GM12878 (cell line): ENCODE results near the gene H2BK1. TPM values are rescaled to one million over a fixed set of nuclear protein-coding genes. Genes with fewer than 3 reads are reported as not detected.

Experiments used
- ATAC-seq: fragments of 200-7000 bp; cut with Tn5 transposase; 3 replicates; pipeline ENCODE4 v1.9.1; 2020; ENCODE audit warnings: mild to moderate bottlenecking, moderate library complexity
- BruUV-seq: library from RNA; stranded (reverse); fragments of 400-500 nt; replicated peaks from 2 replicates; lab custom pipeline; 2021; lab: Mats Ljungman, UMichigan
- CTCF ChIA-PET: fragments of 300-600 bp; sonication (Branson Sonifier 250); formaldehyde crosslinking; extraction: SDS; loops from one replicate; lab custom pipeline; 2021; ENCODE audit warnings: inconsistent platforms; lab: Yijun Ruan, JAX
- POLR2A ChIA-PET: fragments of 350-600 bp; formaldehyde crosslinking; extraction: SDS; loops from one replicate; lab custom pipeline; 2021; ENCODE audit warnings: inconsistent platforms; lab: Charles Lee
- RAD21 ChIA-PET: fragments of 300-600 bp; sonication (Branson Sonifier 250); formaldehyde crosslinking; loops from one replicate; lab custom pipeline; 2023; ENCODE audit warnings: antibody characterized with exemption; ENCODE audit not compliant: unreplicated experiment; lab: Charles Lee
- SMC1A ChIA-PET: fragments of 300-600 bp; sonication (Branson Sonifier 250); formaldehyde crosslinking; loops from one replicate; lab custom pipeline; 2023; ENCODE audit not compliant: unreplicated experiment, uncharacterized antibody; lab: Charles Lee
- DNase-seq: peaks from one replicate; pipeline ENCODE4 v3.0.0-alpha.2; 2011; ENCODE audit warnings: low read depth, low spot score
- FAIRE-seq: peaks from 3 replicates; lab custom pipeline; 2011; peaks lifted over from hg19 to GRCh38; lab: Jason Lieb, UNC
- H2AFZ ChIP-seq: 2 replicates; pipeline ENCODE4 v1.6.0; 2011; ENCODE audit warnings: low read depth, low read length, control low read depth; ENCODE audit not compliant: control insufficient read depth
- H3K27ac ChIP-seq: 2 replicates; pipeline ENCODE4 v1.5.1; 2011; ENCODE audit warnings: control low read depth; ENCODE audit not compliant: control insufficient read depth, insufficient read depth
- H3K27me3 ChIP-seq, 2 experiments: replicated peaks in 1 of 2; 2 replicates each; pipeline versions ENCODE4 v1.6.0 to v1.6.1; 2011; ENCODE audit warnings: low read length in 1 of 2; ENCODE audit not compliant: control insufficient read depth in 2 of 2, insufficient read depth in 2 of 2
- H3K36me3 ChIP-seq, 2 experiments: 2 replicates each; pipeline ENCODE4 v1.5.1; 2011; ENCODE audit warnings: low read length in 1 of 2; ENCODE audit not compliant: control insufficient read depth in 2 of 2, insufficient read depth in 2 of 2
- H3K4me1 ChIP-seq: 2 replicates; pipeline ENCODE4 v1.6.1; 2011; ENCODE audit warnings: mild to moderate bottlenecking, low read length, moderate library complexity, mixed read lengths; ENCODE audit not compliant: control insufficient read depth, insufficient read depth
- H3K4me2 ChIP-seq: 2 replicates; pipeline ENCODE4 v1.6.0; 2011; ENCODE audit warnings: control low read depth; ENCODE audit not compliant: control insufficient read depth, insufficient read depth
- H3K4me3 ChIP-seq: fragments of 200-600 bp; sonication (generic); 2 replicates; pipeline ENCODE4 v1.5.1; 2016
- H3K79me2 ChIP-seq: 2 replicates; pipeline ENCODE4 v1.6.0; 2011; ENCODE audit warnings: low read length; ENCODE audit not compliant: control insufficient read depth, insufficient read depth
- H3K9ac ChIP-seq: 2 replicates; pipeline ENCODE4 v1.8.0; 2011; ENCODE audit warnings: low read length, control low read depth, mixed read lengths; ENCODE audit not compliant: control insufficient read depth, insufficient read depth
- H3K9me3 ChIP-seq: replicated peaks from 3 replicates; pipeline ENCODE4 v1.5.1; 2011; ENCODE audit warnings: mild to moderate bottlenecking, low read length; ENCODE audit not compliant: control insufficient read depth, insufficient read depth
- H4K20me1 ChIP-seq: 2 replicates; pipeline ENCODE4 v1.6.0; 2011; ENCODE audit not compliant: control insufficient read depth, insufficient read depth
- CHD2 ChIP-seq: IDR thresholded peaks from 2 replicates; pipeline ENCODE4 v1.6.1; 2011; ENCODE audit warnings: low read depth, low read length, improper control_type of control experiment, borderline replicate concordance
- NFYB ChIP-seq: IDR thresholded peaks from 2 replicates; pipeline ENCODE4 v1.6.1; 2011; ENCODE audit warnings: low read depth, mild to moderate bottlenecking, low read length, improper control_type of control experiment, moderate library complexity; ENCODE audit not compliant: insufficient read depth
- NRF1 ChIP-seq: conservative IDR thresholded peaks from 2 replicates; pipeline ENCODE4 v1.6.1; 2011; ENCODE audit warnings: mild to moderate bottlenecking, low read depth, low read length, improper control_type of control experiment
- ZNF24 ChIP-seq: fragments of 450-650 bp; IDR thresholded peaks from 2 replicates; pipeline ENCODE4 v1.6.1; 2017; ENCODE audit warnings: antibody characterized with exemption, mild to moderate bottlenecking
- ZNF274 ChIP-seq: IDR thresholded peaks from one replicate; pipeline ENCODE4 v1.8.0; 2011; ENCODE audit not compliant: insufficient read length, insufficient read depth
- WGBS: methylation state at CpG from one replicate; pipeline ENCODE4 v1.1.6; 2016; ENCODE audit warnings: low lambda C conversion rate; ENCODE audit not compliant: insufficient replicate concordance, insufficient coverage; ENCODE audit errors: missing lambda C conversion rate; 5-methylcytosine and 5-hydroxymethylcytosine counted together
- in situ Hi-C: fragments of 300-500 bp; cut with MboI; formaldehyde crosslinking; loops from 9 replicates; pipeline ENCODE4 v1.14.3; 2018; ENCODE audit warnings: mixed read lengths
- intact Hi-C: fragments of 100-400 bp; cut with micrococcal nuclease; formaldehyde crosslinking; loops from one replicate; pipeline ENCODE4 v1.14.2; 2022; ENCODE audit not compliant: unreplicated experiment
- polyA plus RNA-seq, 11 experiments: library from polyadenylated mRNA; depleted of rRNA in 4 of 11; unstranded in 6 of 11; stranded (reverse) in 5 of 11; fragments of >200 nt; fragmentation: Nextera tagmentation in 4 of 11; fragmentation: Illumina TruSeq in 1 of 11; extraction: Ambion mirVana in 4 of 11; extraction: Trizol in 1 of 11; gene quantifications; 1 replicate in 1 of 11; 2 replicates in 10 of 11; pipeline versions ENCODE4 v1.2.1 to v1.2.3, GENCODE V29; 2011 to 2016; ENCODE audit warnings: inconsistent platforms in 2 of 11, missing spikeins in 2 of 11, low read depth in 1 of 11
- total RNA-seq, 4 experiments: library from RNA; depleted of rRNA in 3 of 4; stranded (reverse); fragments of >200 nt in 3 of 4; fragmentation: Illumina TruSeq in 1 of 4; extraction: Trizol in 1 of 4; gene quantifications; 2 replicates each; pipeline versions ENCODE4 v1.2.1 to v1.2.3, GENCODE V29; 2013 to 2021
- TF ChIP-seq, protein P1 (sequence below): IDR thresholded peaks from 2 replicates; pipeline ENCODE4 v1.6.1; 2011; ENCODE audit warnings: low read depth, low read length, improper control_type of control experiment, borderline replicate concordance
- TF ChIP-seq, protein P2 (sequence below): IDR thresholded peaks from 2 replicates; pipeline ENCODE4 v1.6.1; 2011; ENCODE audit warnings: mild to moderate bottlenecking, low read depth, low read length, moderate library complexity; ENCODE audit not compliant: insufficient replicate concordance
- TF ChIP-seq, protein P3 (sequence below): fragments of 450-650 bp; formaldehyde crosslinking; IDR thresholded peaks from 2 replicates; pipeline ENCODE4 v1.4.0; 2022; ENCODE audit warnings: mild to moderate bottlenecking, moderate library complexity

Gene H2BK1
- total and polyA plus RNA-seq, 10 of the 15 experiments (the other 5 are each of a cell fraction or from before 2014, with no cell fraction given): 0.54 TPM; not detected in 9

DNA sequence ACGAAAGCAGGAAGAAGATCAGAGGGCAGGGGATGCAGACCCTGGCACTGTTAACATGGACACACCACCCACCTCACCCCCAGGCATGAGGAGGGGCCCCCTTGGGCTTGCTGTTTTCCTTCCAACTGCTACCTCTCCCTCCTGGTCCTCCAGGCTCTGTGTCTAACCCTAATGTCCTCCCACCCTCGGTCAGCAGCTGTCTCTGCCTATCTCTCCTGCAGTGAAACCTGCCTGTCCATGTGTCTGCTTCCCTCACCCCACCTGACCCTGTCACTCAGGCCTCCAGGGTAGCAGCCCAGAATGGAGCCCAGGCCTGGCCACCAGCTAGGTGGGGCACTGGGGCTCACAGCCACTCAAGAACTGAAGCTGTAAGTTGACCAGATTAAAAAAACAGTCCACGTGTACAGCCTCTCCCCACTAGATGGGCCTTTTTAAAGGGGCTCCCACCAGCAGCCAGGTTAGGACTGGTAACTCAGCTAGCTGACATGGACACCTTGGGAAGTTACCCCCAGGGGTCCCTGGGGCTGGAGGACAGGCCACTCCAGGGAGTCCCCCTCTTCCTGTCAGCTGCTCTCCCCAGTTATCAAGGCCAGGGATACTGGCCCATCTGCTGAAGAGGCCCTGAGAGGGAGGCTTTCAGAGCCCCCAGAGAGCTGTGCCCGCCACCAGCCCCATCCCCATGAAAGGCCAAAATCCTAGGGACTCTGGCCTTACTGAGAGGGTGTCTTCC, 36.7 kb upstream of the H2BK1 start (continued):
- TF ChIP-seq ZNF24: no peak
- no peak for TF ChIP-seq NFYB
- no peak for TF ChIP-seq ZNF274

DNA sequence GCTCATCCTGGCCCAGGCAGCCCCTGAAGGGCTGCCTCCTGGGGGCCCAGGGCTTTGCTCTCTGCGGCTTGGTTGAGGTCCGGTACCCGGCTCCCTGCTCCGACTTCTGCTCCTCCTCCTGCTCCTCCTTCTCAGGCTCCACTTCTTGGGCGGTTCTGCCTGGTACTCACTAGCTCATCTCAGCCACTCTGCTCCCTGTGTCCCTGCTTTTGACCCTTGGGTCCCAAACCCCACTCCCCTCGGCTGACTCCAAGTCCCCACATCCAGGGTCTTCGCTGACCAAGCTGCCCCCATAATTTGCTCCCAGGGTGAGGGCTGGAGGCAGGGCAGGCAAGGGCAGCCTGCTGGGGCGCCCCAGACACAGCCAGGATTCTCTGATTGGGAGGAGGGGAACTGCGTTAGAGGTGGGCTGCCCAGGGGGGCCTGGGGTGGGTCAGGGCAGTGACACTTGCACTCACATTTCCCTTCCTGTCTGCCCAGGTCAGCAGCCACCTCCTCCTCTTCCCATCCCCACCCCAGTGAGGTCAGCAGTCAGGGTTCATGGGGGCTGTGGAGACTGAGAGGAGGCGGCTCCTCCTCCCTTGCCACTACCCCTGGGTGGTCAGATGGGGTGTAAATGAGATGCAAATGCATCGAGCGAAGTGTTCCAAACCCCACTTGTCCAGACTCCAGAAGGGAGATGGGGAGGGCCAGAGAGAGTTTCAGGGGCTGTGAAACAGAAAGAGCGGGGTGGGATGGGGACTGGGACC, 36.0 kb upstream of the H2BK1 start:
- TF ChIP-seq, protein P1, sequence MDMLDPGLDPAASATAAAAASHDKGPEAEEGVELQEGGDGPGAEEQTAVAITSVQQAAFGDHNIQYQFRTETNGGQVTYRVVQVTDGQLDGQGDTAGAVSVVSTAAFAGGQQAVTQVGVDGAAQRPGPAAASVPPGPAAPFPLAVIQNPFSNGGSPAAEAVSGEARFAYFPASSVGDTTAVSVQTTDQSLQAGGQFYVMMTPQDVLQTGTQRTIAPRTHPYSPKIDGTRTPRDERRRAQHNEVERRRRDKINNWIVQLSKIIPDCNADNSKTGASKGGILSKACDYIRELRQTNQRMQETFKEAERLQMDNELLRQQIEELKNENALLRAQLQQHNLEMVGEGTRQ: no peak
- TF ChIP-seq NRF1 (no peak), CHD2 (no peak)
- TF ChIP-seq, protein P2, sequence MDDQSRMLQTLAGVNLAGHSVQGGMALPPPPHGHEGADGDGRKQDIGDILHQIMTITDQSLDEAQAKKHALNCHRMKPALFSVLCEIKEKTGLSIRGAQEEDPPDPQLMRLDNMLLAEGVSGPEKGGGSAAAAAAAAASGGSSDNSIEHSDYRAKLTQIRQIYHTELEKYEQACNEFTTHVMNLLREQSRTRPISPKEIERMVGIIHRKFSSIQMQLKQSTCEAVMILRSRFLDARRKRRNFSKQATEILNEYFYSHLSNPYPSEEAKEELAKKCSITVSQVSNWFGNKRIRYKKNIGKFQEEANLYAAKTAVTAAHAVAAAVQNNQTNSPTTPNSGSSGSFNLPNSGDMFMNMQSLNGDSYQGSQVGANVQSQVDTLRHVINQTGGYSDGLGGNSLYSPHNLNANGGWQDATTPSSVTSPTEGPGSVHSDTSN: no peak
- TF ChIP-seq, protein P3, sequence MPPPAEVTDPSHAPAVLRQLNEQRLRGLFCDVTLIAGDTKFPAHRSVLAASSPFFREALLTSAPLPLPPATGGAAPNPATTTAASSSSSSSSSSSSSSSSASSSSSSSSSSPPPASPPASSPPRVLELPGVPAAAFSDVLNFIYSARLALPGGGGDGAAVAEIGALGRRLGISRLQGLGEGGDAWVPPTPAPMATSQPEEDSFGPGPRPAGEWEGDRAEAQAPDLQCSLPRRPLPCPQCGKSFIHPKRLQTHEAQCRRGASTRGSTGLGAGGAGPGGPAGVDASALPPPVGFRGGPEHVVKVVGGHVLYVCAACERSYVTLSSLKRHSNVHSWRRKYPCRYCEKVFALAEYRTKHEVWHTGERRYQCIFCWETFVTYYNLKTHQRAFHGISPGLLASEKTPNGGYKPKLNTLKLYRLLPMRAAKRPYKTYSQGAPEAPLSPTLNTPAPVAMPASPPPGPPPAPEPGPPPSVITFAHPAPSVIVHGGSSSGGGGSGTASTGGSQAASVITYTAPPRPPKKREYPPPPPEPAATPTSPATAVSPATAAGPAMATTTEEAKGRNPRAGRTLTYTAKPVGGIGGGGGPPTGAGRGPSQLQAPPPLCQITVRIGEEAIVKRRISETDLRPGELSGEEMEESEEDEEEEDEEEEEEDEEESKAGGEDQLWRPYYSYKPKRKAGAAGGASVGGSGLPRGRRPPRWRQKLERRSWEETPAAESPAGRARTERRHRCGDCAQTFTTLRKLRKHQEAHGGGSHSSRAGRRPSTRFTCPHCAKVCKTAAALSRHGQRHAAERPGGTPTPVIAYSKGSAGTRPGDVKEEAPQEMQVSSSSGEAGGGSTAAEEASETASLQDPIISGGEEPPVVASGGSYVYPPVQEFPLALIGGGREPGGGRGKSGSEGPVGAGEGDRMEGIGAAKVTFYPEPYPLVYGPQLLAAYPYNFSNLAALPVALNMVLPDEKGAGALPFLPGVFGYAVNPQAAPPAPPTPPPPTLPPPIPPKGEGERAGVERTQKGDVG (CRISPR knock-in tag): no peak
- CTCF ChIA-PET: interaction anchor here (1.0 to 5.3 kb wide), 4 partner anchors 10 to 122 kb away, joined by 4 to 41 read pairs (median 5); partner anchors contain the start of gene ABCF2
- ATAC-seq: no peak
- FAIRE-seq: no peak
- no peak overlapping the region for H2AFZ ChIP-seq
- no peaks in the 10 kb centered on the region for H3K36me3 ChIP-seq
- WGBS: 22% methylated on average over 13 of the region's 13 CpGs
- no peak overlapping the region for H3K9ac ChIP-seq
- DNase-seq: no peak
- intact Hi-C loops (no loop called here), in situ Hi-C loops (no loop called here)
- peaks cover 18 to 28% of the 10 kb centered on the region in 2 experiments for H3K27me3 ChIP-seq
- H3K9me3 ChIP-seq: no peaks in the 10 kb centered on the region
- BruUV-seq: no TSS peak
- H3K79me2 ChIP-seq: no peaks in the 10 kb centered on the region
- H3K4me3 ChIP-seq: no peak overlapping the region
- peaks cover 16% of the 10 kb centered on the region for H3K4me1 ChIP-seq
- RAD21 ChIA-PET: no interaction called here
- H4K20me1 ChIP-seq: no peaks in the 10 kb centered on the region
- no peak overlapping the region for H3K4me2 ChIP-seq
- POLR2A ChIA-PET: interaction anchor here (0.8 kb wide), 1 partner anchor 19 kb away, joined by 3 read pairs; the partner anchor contains the start of gene ABCF2
- H3K27ac ChIP-seq: no peak overlapping the region
- SMC1A ChIA-PET: no interaction called here
